HepG2 (cell line): ENCODE results near the gene CSMD2. TPM values are rescaled to one million over a fixed set of nuclear protein-coding genes. Genes with fewer than 3 reads are reported as not detected.

Experiments
- ATAC-seq: fragments of 200-7000 bp; cut with Tn5 transposase; 3 replicates; pipeline ENCODE4 v1.9.1; 2020; ENCODE audit warnings: mild to moderate bottlenecking, moderate library complexity
- BruUV-seq: library from RNA; stranded (reverse); fragments of 400-500 nt; replicated peaks from 2 replicates; lab custom pipeline; 2021; lab: Mats Ljungman, UMichigan
- CTCF ChIA-PET: fragments of 300-600 bp; formaldehyde crosslinking; extraction: SDS; loops from one replicate; lab custom pipeline; 2021; ENCODE audit warnings: low total read pairs, inconsistent platforms, low intra/inter-chr PET ratio; lab: Yijun Ruan, JAX
- POLR2A ChIA-PET: fragments of 350-600 bp; sonication (Branson Sonifier 250); formaldehyde crosslinking; loops from one replicate; lab custom pipeline; 2020; ENCODE audit warnings: antibody characterized with exemption, inconsistent platforms; lab: Yijun Ruan, JAX
- DNase-seq: peaks from one replicate; pipeline ENCODE4 v3.0.0-alpha.2; 2015; ENCODE audit warnings: low spot score
- FAIRE-seq: peaks from 3 replicates; lab custom pipeline; 2011; peaks lifted over from hg19 to GRCh38; lab: Jason Lieb, UNC
- H2AFZ ChIP-seq: one replicate; pipeline ENCODE4 v1.6.1; 2011; ENCODE audit warnings: low read length, inconsistent platforms
- H3K27ac ChIP-seq: fragments of 300-600 bp; 3 replicates; pipeline ENCODE4 v1.8.0; 2011; ENCODE audit warnings: mixed run types, mild to moderate bottlenecking, mixed read lengths, low read length, inconsistent platforms; ENCODE audit not compliant: insufficient read depth; ENCODE audit errors: extremely low read length
- H3K27me3 ChIP-seq, 2 experiments: fragments of 200-600 bp in 1 of 2; 2 replicates in 1 of 2; 3 replicates in 1 of 2; pipeline versions ENCODE4 v1.6.0 to v1.8.0; 2011; ENCODE audit warnings: low read length in 2 of 2, mild to moderate bottlenecking in 2 of 2, moderate library complexity in 2 of 2, inconsistent platforms in 1 of 2; ENCODE audit not compliant: insufficient read depth in 2 of 2, control insufficient read depth in 1 of 2
- H3K36me3 ChIP-seq, 2 experiments: fragments of 200-600 bp in 1 of 2; replicated peaks in 1 of 2; 2 replicates in 1 of 2; 3 replicates in 1 of 2; pipeline versions ENCODE4 v1.5.1 to v1.8.0; 2011; ENCODE audit warnings: low read length in 2 of 2, inconsistent platforms in 1 of 2; ENCODE audit not compliant: insufficient read depth in 2 of 2, control insufficient read depth in 1 of 2
- H3K4me1 ChIP-seq: 2 replicates; pipeline ENCODE4 v1.5.1; 2012; ENCODE audit warnings: low read length, inconsistent platforms; ENCODE audit not compliant: insufficient read depth
- H3K4me2 ChIP-seq: 2 replicates; pipeline ENCODE4 v1.6.0; 2011; ENCODE audit warnings: low read depth, low read length, inconsistent platforms
- H3K4me3 ChIP-seq, 3 experiments: fragments of 200-600 bp in 1 of 3; sonication (generic), shearing (Covaris generic) in 1 of 3; replicated peaks in 1 of 3; 2 replicates each; pipeline ENCODE4 v1.5.1; 2011 to 2016; ENCODE audit warnings: low read length in 3 of 3, inconsistent platforms in 2 of 3, low read depth in 2 of 3, mild to moderate bottlenecking in 2 of 3, control low read depth in 1 of 3, mixed read lengths in 1 of 3; ENCODE audit not compliant: insufficient read depth in 1 of 3
- H3K79me2 ChIP-seq: one replicate; pipeline ENCODE4 v1.6.1; 2011; ENCODE audit warnings: low read length, inconsistent platforms; ENCODE audit not compliant: insufficient read depth
- H3K9ac ChIP-seq: 2 replicates; pipeline ENCODE4 v1.6.0; 2011; ENCODE audit warnings: mild to moderate bottlenecking, low read depth, low read length, inconsistent platforms; ENCODE audit not compliant: insufficient read depth
- H3K9me3 ChIP-seq: 2 replicates; pipeline ENCODE4 v1.5.1; 2012; ENCODE audit warnings: mild to moderate bottlenecking, low read length
- H4K20me1 ChIP-seq: 2 replicates; pipeline ENCODE4 v1.6.0; 2011; ENCODE audit warnings: inconsistent platforms, mild to moderate bottlenecking, low read length, moderate library complexity; ENCODE audit not compliant: insufficient read depth
- BATF2 ChIP-seq: sonication (generic); formaldehyde crosslinking; IDR thresholded peaks from 2 replicates; pipeline ENCODE4 v1.8.0; 2022; ENCODE audit warnings: mild to moderate bottlenecking, missing genetic modification reagents, moderate library complexity
- CREM ChIP-seq, 2 experiments: sonication (generic) in 1 of 2; formaldehyde crosslinking in 1 of 2; IDR thresholded peaks; 2 replicates each; pipeline versions ENCODE4 v1.4.0 to v1.6.1; 2016 to 2020; ENCODE audit warnings: antibody characterized with exemption in 1 of 2, mild to moderate bottlenecking in 1 of 2, missing genetic modification reagents in 1 of 2
- DDIT3 ChIP-seq: sonication (generic); formaldehyde crosslinking; IDR thresholded peaks from 2 replicates; pipeline ENCODE4 v1.4.0; 2020; ENCODE audit warnings: mild to moderate bottlenecking, missing genetic modification reagents
- DZIP1 ChIP-seq: sonication (generic); formaldehyde crosslinking; IDR thresholded peaks from 2 replicates; pipeline ENCODE4 v1.5.0; 2020; ENCODE audit warnings: mild to moderate bottlenecking, missing genetic modification reagents
- ELF1 ChIP-seq: sonication (generic); formaldehyde crosslinking; IDR thresholded peaks from 2 replicates; pipeline ENCODE4 v1.4.0; 2020; ENCODE audit warnings: missing genetic modification reagents
- JUNB ChIP-seq: sonication (generic); formaldehyde crosslinking; IDR thresholded peaks from 2 replicates; pipeline ENCODE4 v1.8.0; 2022; ENCODE audit warnings: missing genetic modification reagents, mild to moderate bottlenecking, borderline replicate concordance
- NAIF1 ChIP-seq: sonication (generic); formaldehyde crosslinking; IDR thresholded peaks from 2 replicates; pipeline ENCODE4 v1.5.0; 2020; ENCODE audit warnings: mild to moderate bottlenecking, missing genetic modification reagents, borderline replicate concordance
- PAXIP1 ChIP-seq: sonication (generic); formaldehyde crosslinking; conservative IDR thresholded peaks from 2 replicates; pipeline ENCODE4 v1.4.0; 2020; ENCODE audit warnings: mild to moderate bottlenecking, missing genetic modification reagents, moderate library complexity
- RFX5 ChIP-seq: IDR thresholded peaks from 2 replicates; pipeline ENCODE4 v1.6.1; 2011; ENCODE audit warnings: low read depth, low read length, improper control_type of control experiment
- TRAFD1 ChIP-seq: sonication (generic); formaldehyde crosslinking; IDR thresholded peaks from 2 replicates; pipeline ENCODE4 v1.5.1; 2020; ENCODE audit warnings: missing genetic modification reagents, mild to moderate bottlenecking, borderline replicate concordance
- ZBTB34 ChIP-seq: sonication (generic); formaldehyde crosslinking; IDR thresholded peaks from 2 replicates; pipeline ENCODE4 v1.8.0; 2022; ENCODE audit warnings: mild to moderate bottlenecking, missing genetic modification reagents
- ZNF772 ChIP-seq: sonication (generic); formaldehyde crosslinking; IDR thresholded peaks from 2 replicates; pipeline ENCODE4 v1.5.0; 2020; ENCODE audit warnings: mild to moderate bottlenecking, missing genetic modification reagents
- WGBS: methylation state at CpG from one replicate; pipeline ENCODE4 v1.1.6; 2017; ENCODE audit warnings: low lambda C conversion rate; 5-methylcytosine and 5-hydroxymethylcytosine counted together
- in situ Hi-C: cut with HindIII; loops from 2 replicates; pipeline ENCODE4 v1.10.0; 2017; ENCODE audit warnings: low pct_unique_long_range_greater_than_20kb; ENCODE audit not compliant: extremely low pct_ligation_motif_present
- intact Hi-C: fragments of 100-400 bp; cut with micrococcal nuclease; formaldehyde crosslinking; loops from one replicate; pipeline ENCODE4 v1.10.0; 2022; ENCODE audit not compliant: unreplicated experiment
- polyA plus RNA-seq, 8 experiments: library from polyadenylated mRNA; depleted of rRNA in 3 of 8; stranded (reverse) in 7 of 8; unstranded in 1 of 8; fragments of >200 nt; fragmentation: Illumina TruSeq in 4 of 8; extraction: Trizol in 4 of 8; gene quantifications; 2 replicates each; pipeline versions ENCODE4 v1.2.1 to v1.2.3, GENCODE V29; 2011 to 2016; ENCODE audit warnings: low read depth in 4 of 8, missing spikeins in 1 of 8, mixed read lengths in 1 of 8; ENCODE audit not compliant: insufficient read depth in 1 of 8
- total RNA-seq, 5 experiments: library from RNA; depleted of rRNA; stranded (reverse); fragments of >200 nt; fragmentation: Illumina TruSeq; extraction: Trizol; gene quantifications; 2 replicates each; pipeline ENCODE4 v1.2.3, GENCODE V29; 2016; ENCODE audit warnings: low read depth in 1 of 5

The CSMD2 gene
- total and polyA plus RNA-seq, 2 of the 13 experiments (the other 11 are each of a cell fraction or from before 2014, with no cell fraction given): not detected

- no peak for TF ChIP-seq DZIP1 (CRISPR knock-in tag)
These were observed 182.6 kb downstream of the CSMD2 start (continued) for GRCh38 chr1:33982419-33982818.

GRCh38 chr1:33979341-33979740, 185.7 kb downstream of the CSMD2 start:
- CTCF ChIA-PET: no interaction called here
- intact Hi-C loops (no loop called here), in situ Hi-C loops (no loop called here)
- FAIRE-seq (no peak), ATAC-seq (no peak), DNase-seq (no peak)
- H3K9ac ChIP-seq: no peak overlapping the region
- 79% methylated on average over 3 of the region's 4 CpGs for WGBS
- POLR2A ChIA-PET: no interaction called here
- peaks cover 0 to 4% of the 10 kb centered on the region in 2 experiments; a peak in 1 of 5 replicates for H3K27me3 ChIP-seq
- no peaks in the 10 kb centered on the region for H4K20me1 ChIP-seq
- no peak overlapping the region for H2AFZ ChIP-seq
- no peaks in the 10 kb centered on the region for H3K36me3 ChIP-seq
- no peaks in the 10 kb centered on the region for H3K79me2 ChIP-seq
- no peak overlapping the region for H3K27ac ChIP-seq
- no peak overlapping the region for H3K4me3 ChIP-seq
- BruUV-seq: no TSS peak
- H3K4me2 ChIP-seq: no peak overlapping the region
- no peaks in the 10 kb centered on the region for H3K4me1 ChIP-seq
- H3K9me3 ChIP-seq: no peaks in the 10 kb centered on the region
- TF ChIP-seq ZNF772 (no peak), DDIT3 (CRISPR knock-in tag) (no peak), PAXIP1 (CRISPR knock-in tag) (no peak), CREM (IDR thresholded peaks at IDR 0.05) (no peak), CREM (CRISPR knock-in tag; IDR thresholded peaks at IDR 0.05) (no peak), ZBTB34 (CRISPR knock-in tag) (no peak), JUNB (CRISPR knock-in tag) (no peak), BATF2 (CRISPR knock-in tag) (no peak), NAIF1 (CRISPR knock-in tag) (no peak), ELF1 (no peak), TRAFD1 (CRISPR knock-in tag) (no peak), RFX5 (no peak)
